GM18951 (cell line): ENCODE results near the gene PALLD.
"Not testable (repeated sequence)": the region's sequence is repeated elsewhere in the genome, so short reads cannot be mapped to it uniquely, and the experiment has no call there.

Experiments
- POLR2A ChIP-seq: IDR thresholded peaks from 4 replicates; pipeline ENCODE4 v1.6.1; 2011; ENCODE audit warnings: mild to moderate bottlenecking; ENCODE audit not compliant: insufficient read length, insufficient read depth; ENCODE audit errors: extremely low read depth
- in situ Hi-C: fragments of 300-500 bp; cut with MboI; formaldehyde crosslinking; loops from one replicate; pipeline ENCODE4 v1.12.0; 2022; ENCODE audit warnings: low sequenced_read_pairs, mixed read lengths, inconsistent platforms; ENCODE audit not compliant: unreplicated experiment

Gene PALLD

DNA sequence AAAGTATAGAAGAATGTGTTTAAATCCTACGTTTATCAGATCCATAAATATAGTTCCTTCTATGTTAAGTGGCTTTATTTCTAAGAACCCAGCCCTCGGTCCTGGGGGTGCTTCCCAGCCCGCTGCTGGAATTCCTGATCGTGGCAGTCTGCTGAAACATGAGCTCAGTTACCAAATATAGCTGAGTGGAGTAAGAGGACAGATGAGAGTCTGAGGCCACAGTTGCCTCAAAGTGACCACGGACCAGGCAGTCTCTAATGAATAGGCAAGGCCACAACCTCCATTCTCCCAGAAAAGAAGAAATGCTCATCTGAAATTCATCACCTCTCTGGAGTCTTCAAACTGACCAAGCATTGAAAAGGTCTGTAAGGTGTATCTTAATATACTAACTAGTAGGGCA is at the start of gene PALLD:
Gene PALLD (plus strand): TSS at position 219 of the 400 bp plus-strand sequence.
- in situ Hi-C loops = no loop called here
- TF ChIP-seq POLR2A = no peak

DNA sequence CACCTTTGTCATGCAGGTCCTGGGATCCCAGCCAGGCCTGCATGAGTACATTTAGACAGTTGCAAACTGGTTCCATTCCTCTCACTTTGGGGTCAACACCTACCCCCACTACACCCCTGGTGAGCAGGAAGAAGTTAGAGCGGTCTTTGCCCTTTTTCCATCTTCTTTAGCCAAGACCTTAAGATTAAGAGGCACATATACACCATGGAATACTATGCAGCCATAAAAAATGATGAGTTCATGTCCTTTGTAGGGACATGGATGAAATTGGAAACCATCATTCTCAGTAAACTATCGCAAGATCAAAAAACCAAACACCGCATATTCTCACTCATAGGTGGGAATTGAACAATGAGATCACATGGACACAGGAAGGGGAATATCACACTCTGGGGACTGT is 47.8 kb upstream of the PALLD start:
- in situ Hi-C loops = not testable (repeated sequence)

DNA sequence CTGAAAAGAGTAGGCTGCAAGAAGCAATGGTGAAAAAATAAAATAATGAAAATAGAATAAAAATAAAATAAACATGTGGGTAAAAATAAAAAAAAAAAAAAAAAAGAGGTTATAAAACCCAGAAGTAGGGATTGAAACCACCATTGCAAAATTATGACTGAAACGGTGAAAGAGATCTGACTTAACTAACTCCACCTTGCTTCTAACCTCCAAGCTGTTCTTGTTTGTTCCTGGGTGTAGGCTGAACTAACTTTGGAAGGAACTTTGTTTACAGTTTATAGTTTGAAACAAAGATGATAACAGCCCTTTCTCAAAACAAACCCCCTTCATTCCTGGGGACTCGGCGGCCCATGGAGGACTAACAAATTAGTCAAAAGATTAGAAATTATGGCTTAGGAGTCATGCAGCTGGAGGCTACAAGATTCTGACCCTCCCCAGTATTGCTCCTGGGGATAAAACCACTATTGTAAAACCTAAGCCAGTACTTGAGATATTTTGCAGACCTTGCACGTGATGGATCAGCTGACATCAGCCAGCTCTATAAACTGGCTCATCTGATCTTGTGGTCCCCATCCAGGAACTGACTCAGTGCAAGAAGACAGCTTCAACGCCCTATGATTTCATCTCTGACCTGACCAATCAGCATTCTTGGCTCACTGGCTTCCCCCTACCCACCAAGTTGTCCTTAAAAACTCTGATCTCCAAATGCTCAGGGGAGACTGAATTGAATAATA is 47.0 kb upstream of the PALLD start:
- in situ Hi-C loops = no loop called here
- no peak for TF ChIP-seq POLR2A

DNA sequence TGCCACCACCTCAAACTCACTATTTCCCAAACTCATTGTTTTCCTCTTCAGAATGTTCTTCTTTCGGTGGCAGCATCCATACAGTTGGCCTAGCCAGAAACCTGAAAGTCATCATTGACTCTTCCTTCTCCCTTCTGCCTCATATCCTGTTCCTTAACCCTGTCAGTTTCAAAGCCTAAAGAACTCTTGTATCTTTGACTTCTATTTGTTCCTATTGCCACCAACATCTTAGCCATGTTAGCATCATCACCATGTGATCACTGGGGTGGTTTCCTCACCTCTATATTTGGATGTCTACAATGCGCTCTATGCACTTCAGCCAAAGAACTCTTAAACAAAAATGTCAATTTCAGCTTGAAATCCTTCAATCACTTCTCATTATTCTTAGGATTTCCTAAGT is 45.5 kb upstream of the PALLD start:
- in situ Hi-C loops = no loop called here
- no peak for TF ChIP-seq POLR2A

DNA sequence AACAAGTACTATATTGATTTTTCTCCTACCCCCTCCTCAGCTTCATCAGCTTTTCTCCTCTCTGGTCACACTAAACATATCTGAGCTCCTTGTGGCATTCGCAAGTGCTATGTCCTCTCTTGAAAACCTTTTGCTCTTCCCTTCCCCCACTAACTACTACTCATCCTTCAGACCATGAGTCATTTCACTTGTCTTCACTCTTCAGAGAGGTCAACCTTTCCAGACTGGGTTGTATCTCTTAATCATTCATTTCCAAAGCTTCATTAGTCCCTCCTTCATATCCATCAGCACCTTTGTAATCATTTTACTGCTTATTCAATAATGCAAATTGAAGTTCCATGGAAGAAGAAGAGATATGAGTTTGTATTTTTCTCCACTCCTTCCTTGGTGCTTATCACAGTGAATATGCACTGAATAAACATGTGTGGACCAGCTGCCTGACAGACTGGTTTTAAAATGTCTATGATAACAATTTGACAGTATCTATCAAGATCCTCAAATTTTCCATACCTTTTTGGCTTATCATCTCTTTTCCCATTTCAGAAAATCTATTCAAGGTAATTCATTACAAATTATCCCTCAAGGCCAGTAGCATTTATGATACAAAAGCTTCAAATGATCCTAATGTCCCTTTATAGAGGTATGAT is 45.0 kb upstream of the PALLD start:
- in situ Hi-C loops = no loop called here
- no peak for TF ChIP-seq POLR2A

- TF ChIP-seq POLR2A = no peak
- in situ Hi-C loops = no loop called here
Observed at GRCh38 chr4:168453146-168453545, 43.7 kb upstream of the PALLD start.

DNA sequence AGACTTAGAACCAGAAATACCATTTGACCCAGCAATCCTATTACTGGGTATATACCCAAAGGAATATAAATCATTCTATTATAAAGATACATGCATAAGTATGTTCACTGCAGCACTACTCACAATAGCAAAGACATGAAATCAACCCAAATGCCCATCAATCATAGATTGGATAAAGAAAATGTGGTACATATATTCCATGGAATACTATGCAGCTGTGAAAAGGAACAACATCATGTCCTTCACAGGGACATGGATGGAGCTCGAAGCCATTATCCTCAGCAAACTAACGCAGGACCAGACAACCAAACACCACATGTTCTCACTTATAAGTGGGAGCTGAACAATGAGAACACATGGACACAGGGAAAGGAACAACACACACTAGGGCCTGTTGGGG is 38.6 kb upstream of the PALLD start:
- in situ Hi-C loops = not testable (repeated sequence)

DNA sequence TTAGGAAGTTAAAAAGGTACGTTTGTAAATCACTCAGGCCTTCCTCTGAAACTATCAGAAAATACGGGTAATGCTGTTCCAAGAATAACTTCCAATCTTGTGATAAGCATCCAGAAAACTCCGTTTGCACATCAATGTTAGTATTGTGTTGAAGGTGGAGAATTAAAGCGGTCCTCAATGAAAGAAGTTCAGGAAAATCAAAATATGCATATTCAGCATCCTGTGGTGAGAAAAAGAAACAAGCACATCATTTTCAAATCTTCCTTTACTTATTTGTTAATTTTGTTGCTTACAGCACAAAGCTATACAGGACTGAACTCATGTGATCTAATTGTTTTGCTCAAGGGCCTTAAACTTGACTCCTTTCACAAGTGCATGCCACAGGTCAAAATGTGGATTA is 35.0 kb upstream of the PALLD start:
- in situ Hi-C loops = no loop called here

DNA sequence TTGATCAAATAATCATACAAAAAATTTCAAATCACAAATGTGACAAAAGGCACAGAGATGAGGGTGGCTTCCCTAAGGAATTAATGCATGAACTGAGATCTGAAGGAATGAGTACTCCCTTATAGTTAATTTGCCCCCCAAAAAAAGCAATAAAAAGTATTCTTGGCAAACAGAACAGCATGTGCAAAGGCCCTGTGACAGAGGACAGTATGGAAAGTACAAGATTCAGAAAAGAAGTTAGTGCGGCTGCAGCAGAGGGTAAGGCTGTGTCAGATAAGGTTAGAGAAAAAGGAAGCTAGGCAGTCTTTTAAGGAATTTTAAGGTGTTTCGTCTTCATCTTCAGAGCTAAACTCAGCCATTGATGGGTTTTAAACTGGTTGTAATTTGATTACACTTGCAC is 23.9 kb upstream of the PALLD start:
- in situ Hi-C loops = no loop called here
- no peak for TF ChIP-seq POLR2A

More for the DNA sequence above, 35.0 kb upstream of the PALLD start:
- no peak for TF ChIP-seq POLR2A

- in situ Hi-C loops = no loop called here
- no peak for TF ChIP-seq POLR2A
Observed at GRCh38 chr4:168474660-168475320, 22.1 kb upstream of the PALLD start.

- no peak for TF ChIP-seq POLR2A
- in situ Hi-C loops = no loop called here
Observed at GRCh38 chr4:168475745-168476144, 21.1 kb upstream of the PALLD start.

GRCh38 chr4:168478868-168479267 is 18.0 kb upstream of the PALLD start:
- TF ChIP-seq POLR2A = no peak
- in situ Hi-C loops = no loop called here

- TF ChIP-seq POLR2A = no peak
- in situ Hi-C loops = no loop called here
Observed at GRCh38 chr4:168480931-168481611, 15.8 kb upstream of the PALLD start.
